ENCODE data around the gene BCL11A.
A peak's percentile ranks its signal among the peaks of the same experiment; 100 is the strongest.

BCL11A gene

GRCh38 chr2:60565472-60565871 lies 12.0 kb upstream of the BCL11A start:
- Histone ChIP-seq H3F3A (ENCODE audit: insufficient read depth) (no peaks in the 10 kb centered on the region), H2AFZ (ENCODE audit: low read depth, low read length, severe bottlenecking) (no peak overlapping the region), H3K4me2 (ENCODE audit: low read depth, low read length, poor library complexity, severe bottlenecking) (no peak overlapping the region), H3K27me3 (ENCODE audit: low read length) (no peaks in the 10 kb centered on the region), H3K9me3 (ENCODE audit: insufficient read depth, low read length) (no peaks in the 10 kb centered on the region), H3K9ac (ENCODE audit: low read length) (no peak overlapping the region), H3K27ac (ENCODE audit: low read depth, low read length) (no peak overlapping the region), H4K20me1 (ENCODE audit: low read depth, low read length) (no peaks in the 10 kb centered on the region), H3K4me3 (ENCODE audit: insufficient read depth, low read length, poor library complexity, severe bottlenecking) (no peak overlapping the region), H3K79me2 (ENCODE audit: insufficient read depth, low read length) (no peaks in the 10 kb centered on the region), H3K36me3 (ENCODE audit: low read length) (no peaks in the 10 kb centered on the region), H3K9me2 (replicated peaks; ENCODE audit: insufficient read depth, low read length) (no peaks in the 10 kb centered on the region)
- peak; percentile 55 for TF ChIP-seq CTCF (IDR thresholded peaks at IDR 0.05; ENCODE audit: insufficient read depth, low read length, poor library complexity, severe bottlenecking)
- no peak for TF ChIP-seq EZH2phosphoT487 (conservative IDR thresholded peaks at IDR 0.05; ENCODE audit: low read length)

- no peak overlapping the region for H2AFZ ChIP-seq (ENCODE audit: low read depth, low read length, severe bottlenecking)
- no peak overlapping the region for H3K9ac ChIP-seq (ENCODE audit: low read length)
- no peaks in the 10 kb centered on the region for H3K27me3 ChIP-seq (ENCODE audit: low read length)
- no peaks in the 10 kb centered on the region for H3K9me2 ChIP-seq (replicated peaks; ENCODE audit: insufficient read depth, low read length)
- H3F3A ChIP-seq (ENCODE audit: insufficient read depth): peaks cover 6% of the 10 kb centered on the region
- no peaks in the 10 kb centered on the region for H3K79me2 ChIP-seq (ENCODE audit: insufficient read depth, low read length)
- H3K36me3 ChIP-seq (ENCODE audit: low read length): no peaks in the 10 kb centered on the region
- no peak overlapping the region for H3K4me3 ChIP-seq (ENCODE audit: insufficient read depth, low read length, poor library complexity, severe bottlenecking)
- no peak overlapping the region for H3K27ac ChIP-seq (ENCODE audit: low read depth, low read length)
- H3K4me2 ChIP-seq (ENCODE audit: low read depth, low read length, poor library complexity, severe bottlenecking): no peak overlapping the region
- H4K20me1 ChIP-seq (ENCODE audit: low read depth, low read length): no peaks in the 10 kb centered on the region
- no peaks in the 10 kb centered on the region for H3K9me3 ChIP-seq (ENCODE audit: insufficient read depth, low read length)
- TF ChIP-seq CTCF (IDR thresholded peaks at IDR 0.05; ENCODE audit: insufficient read depth, low read length, poor library complexity, severe bottlenecking) (no peak), EZH2phosphoT487 (conservative IDR thresholded peaks at IDR 0.05; ENCODE audit: low read length) (no peak)
Observed at GRCh38 chr2:60560734-60561644, 7.5 kb upstream of the BCL11A start.

DNA sequence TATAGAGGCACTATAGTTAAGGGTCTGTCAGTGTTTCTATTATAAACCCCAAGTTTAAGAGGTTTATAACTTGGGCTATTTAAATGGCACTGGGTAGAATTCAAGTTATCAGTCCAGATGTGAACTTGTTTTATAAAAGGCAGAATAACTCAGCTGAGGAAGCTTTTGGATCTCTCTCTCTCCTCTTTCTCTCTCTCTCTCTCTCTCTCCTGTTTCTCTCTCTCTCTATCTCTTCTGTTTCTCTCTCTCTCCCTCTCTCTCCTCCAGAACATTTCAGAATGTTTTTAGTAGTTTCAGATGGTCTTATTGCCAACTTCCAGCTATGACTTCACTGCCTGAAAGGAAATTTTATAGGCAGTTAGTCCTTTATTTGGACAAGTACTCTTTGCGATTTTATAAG lies 6.4 kb upstream of the BCL11A start:
- H3K9me3 ChIP-seq (ENCODE audit: insufficient read depth, low read length): no peaks in the 10 kb centered on the region
- H4K20me1 ChIP-seq (ENCODE audit: low read depth, low read length): no peaks in the 10 kb centered on the region
- H3K4me3 ChIP-seq (ENCODE audit: insufficient read depth, low read length, poor library complexity, severe bottlenecking): no peak overlapping the region
- H3K79me2 ChIP-seq (ENCODE audit: insufficient read depth, low read length): peaks cover under 1% of the 10 kb centered on the region; the same call in 1 of the 2 replicates
- peaks cover 16% of the 10 kb centered on the region for H3F3A ChIP-seq (ENCODE audit: insufficient read depth)
- H2AFZ ChIP-seq (ENCODE audit: low read depth, low read length, severe bottlenecking): no peak overlapping the region
- H3K27ac ChIP-seq (ENCODE audit: low read depth, low read length): no peak overlapping the region
- no peaks in the 10 kb centered on the region for H3K27me3 ChIP-seq (ENCODE audit: low read length)
- no peaks in the 10 kb centered on the region for H3K9me2 ChIP-seq (replicated peaks; ENCODE audit: insufficient read depth, low read length)
- TF ChIP-seq CTCF (IDR thresholded peaks at IDR 0.05; ENCODE audit: insufficient read depth, low read length, poor library complexity, severe bottlenecking) (no peak), EZH2phosphoT487 (conservative IDR thresholded peaks at IDR 0.05; ENCODE audit: low read length) (no peak)
- H3K4me2 ChIP-seq (ENCODE audit: low read depth, low read length, poor library complexity, severe bottlenecking): no peak overlapping the region
- no peaks in the 10 kb centered on the region for H3K36me3 ChIP-seq (ENCODE audit: low read length)
- no peak overlapping the region for H3K9ac ChIP-seq (ENCODE audit: low read length)

All from SU-DHL-6 (cell line).